Tongue (tissue), 3 donors: ENCODE measurements around the gene SEC14L2. TPM values are rescaled to one million over a fixed set of nuclear protein-coding genes. Genes with fewer than 3 reads are reported as not detected.
"Not testable (repeated sequence)": the region's sequence is repeated elsewhere in the genome, so short reads cannot be mapped to it uniquely, and the experiment has no call there.

Experiments used
- DNase-seq: peaks from one replicate; pipeline ENCODE4 v3.0.0-alpha.2; 2015
- small RNA-seq: library from RNA; depleted of rRNA; stranded (forward); fragments of <200 nt; gene quantifications from one replicate; pipeline ENCODE3, GENCODE V24; 2014; ENCODE audit warnings: low replicate concordance
- total RNA-seq: library from RNA; depleted of rRNA; stranded (reverse); fragments of >200 nt; gene quantifications from one replicate; pipeline ENCODE4 v1.2.3, GENCODE V29; 2014

Gene SEC14L2
- total RNA-seq, 1 donor from 2014 or later = 1.8 TPM

- no peak for DNase-seq
These were observed 58.4 kb downstream of the SEC14L2 start for GRCh38 chr22:30455075-30455840.

GRCh38 chr22:30457981-30458380 lies 61.2 kb downstream of the SEC14L2 start:
- DNase-seq = no peak

GRCh38 chr22:30459181-30460052 lies 62.6 kb downstream of the SEC14L2 start:
- DNase-seq = peak; percentile 38

- DNase-seq = no peak
These were observed 63.3 kb downstream of the SEC14L2 start for GRCh38 chr22:30460147-30460546.

GRCh38 chr22:30460555-30460954 lies 63.7 kb downstream of the SEC14L2 start:
- DNase-seq = not testable (repeated sequence)

- DNase-seq = no peak
These were observed 72.3 kb downstream of the SEC14L2 start for GRCh38 chr22:30469165-30469564.

- DNase-seq = no peak
These were observed 73.8 kb downstream of the SEC14L2 start for GRCh38 chr22:30470655-30471054.

- DNase-seq = no peak
These were observed 74.9 kb downstream of the SEC14L2 start, which contains the start of gene SEC14L3 for GRCh38 chr22:30471616-30472318. Gene SEC14L3, minus strand, starts transcription at chr22:30472017. Its CDS starts 59 bp downstream, at chr22:30471958.

- DNase-seq = no peak
These were observed 76.3 kb downstream of the SEC14L2 start for GRCh38 chr22:30472994-30473720.

GRCh38 chr22:30474121-30474520 lies 77.3 kb downstream of the SEC14L2 start:
- DNase-seq = no peak

Small RNA genes within 50 kb of the gene (small RNA-seq; reads per million reads assigned to genes)
- gene AC004832.3 (not detected), gene RNU6-564P (not detected)

Other genes with a start within 250 kb of the SEC14L2 start
- gene LIF, start 150.3 kb upstream of the SEC14L2 start, total RNA-seq = 0.51 TPM
- gene OSM, start 130.2 kb upstream of the SEC14L2 start, total RNA-seq = not detected
- 3.4 TPM for gene CASTOR1, start 107.5 kb upstream of the SEC14L2 start, total RNA-seq
- gene TBC1D10A, start 70.1 kb upstream of the SEC14L2 start, total RNA-seq = 11.0 TPM
- 31.4 TPM for gene SF3A1, start 40.1 kb upstream of the SEC14L2 start, total RNA-seq
- gene CCDC157, start 40.0 kb upstream of the SEC14L2 start, total RNA-seq = 5.4 TPM
- 11.3 TPM for gene RNF215, start 9.6 kb upstream of the SEC14L2 start, total RNA-seq
- 5.7 TPM for gene MTFP1, start 28.8 kb downstream of the SEC14L2 start, total RNA-seq
- not detected for gene SEC14L3, start 75.0 kb downstream of the SEC14L2 start, total RNA-seq
- 0.82 TPM for gene SEC14L4, start 108.7 kb downstream of the SEC14L2 start, total RNA-seq
- 0.21 TPM for gene SEC14L6, start 149.7 kb downstream of the SEC14L2 start, total RNA-seq
- 5.3 TPM for gene GAL3ST1, start 177.6 kb downstream of the SEC14L2 start, total RNA-seq
- gene PES1, start 194.9 kb downstream of the SEC14L2 start, total RNA-seq = 34.2 TPM
- gene TCN2, start 210.2 kb downstream of the SEC14L2 start, total RNA-seq = 6.7 TPM
- 3.1 TPM for gene SLC35E4, start 238.8 kb downstream of the SEC14L2 start, total RNA-seq